HG02642 (cell line): ENCODE measurements around the gene A4GALT.
"Not testable (repeated sequence)": the region's sequence is repeated elsewhere in the genome, so short reads cannot be mapped to it uniquely, and the experiment has no call there.

ENCODE experiments used
- ATAC-seq: cut with Tn5 transposase; IDR thresholded peaks from one replicate; pipeline ENCODE4 v1.9.1; 2021; ENCODE audit warnings: mild to moderate bottlenecking; ENCODE audit not compliant: unreplicated experiment, poor library complexity

Gene A4GALT

DNA sequence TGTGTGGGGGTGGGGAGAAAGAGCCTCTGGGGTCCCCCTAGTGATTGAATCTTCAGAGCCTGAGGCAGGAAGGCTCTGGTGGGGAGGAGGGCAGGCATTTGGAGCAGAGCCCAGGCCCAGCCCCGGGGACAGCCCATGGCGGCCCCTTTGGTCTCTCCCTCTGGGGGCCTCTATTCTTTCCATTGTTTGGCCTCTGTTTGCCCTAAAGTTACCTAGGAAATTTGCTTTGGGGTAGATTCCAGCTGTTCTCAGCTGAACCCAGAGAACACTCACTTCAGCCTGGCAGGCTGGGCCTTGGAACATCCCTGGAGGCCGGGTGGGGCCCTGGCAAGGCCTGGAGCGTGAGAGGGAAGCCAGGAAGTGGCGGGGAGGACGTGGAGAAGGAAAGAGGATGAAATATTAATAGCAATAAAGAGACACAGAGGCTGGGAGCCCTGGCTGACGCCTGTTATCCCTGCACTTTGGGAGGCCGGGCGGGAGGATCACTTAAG lies 22.9 kb upstream of the A4GALT start:
- ATAC-seq, result no peak

- ATAC-seq, result no peak
Observed at GRCh38 chr22:42742940-42743339, 22.3 kb upstream of the A4GALT start.

GRCh38 chr22:42740320-42740719 lies 19.6 kb upstream of the A4GALT start:
- not testable (repeated sequence) for ATAC-seq

- ATAC-seq, result no peak
Observed at GRCh38 chr22:42734406-42734805, 13.7 kb upstream of the A4GALT start.

DNA sequence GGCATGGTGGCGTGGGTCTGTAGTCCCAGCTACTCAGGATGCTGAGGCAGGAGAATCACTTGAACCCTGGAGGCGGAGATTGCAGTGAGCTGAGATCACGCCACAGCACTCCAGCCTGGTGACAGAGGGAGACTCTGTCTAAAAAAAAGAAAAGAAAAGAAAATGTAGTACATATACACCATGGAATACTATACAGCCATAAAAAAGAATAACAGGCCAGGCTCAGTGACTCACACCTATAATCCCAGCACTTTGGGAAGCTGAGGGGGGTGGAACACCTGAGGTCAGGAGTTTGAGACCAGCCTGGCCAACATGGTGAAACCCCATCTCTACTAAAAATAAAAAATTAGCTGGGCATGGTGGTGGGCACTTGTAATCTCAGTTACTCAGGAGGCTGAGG lies 12.7 kb upstream of the A4GALT start:
- ATAC-seq, result not testable (repeated sequence)

DNA sequence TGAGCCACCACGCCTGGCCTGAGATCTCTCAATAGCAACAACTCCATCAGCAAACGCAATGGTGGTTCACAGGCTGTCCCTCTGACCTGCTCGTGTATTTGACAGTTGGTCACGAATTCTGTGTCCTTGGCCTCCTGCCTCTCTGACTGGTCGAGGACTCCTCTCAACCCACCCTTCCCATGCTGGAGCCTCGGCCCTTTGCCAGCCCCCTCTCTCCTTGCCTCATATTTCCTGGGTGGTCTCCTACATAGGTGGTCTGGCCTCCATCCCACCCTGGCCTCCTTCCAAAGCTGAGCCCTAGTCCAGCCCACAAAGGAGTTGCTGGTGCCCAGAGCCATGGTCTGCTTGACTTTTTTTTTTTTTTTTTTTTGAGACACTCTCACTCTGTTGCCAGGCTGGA lies 11.4 kb upstream of the A4GALT start:
- ATAC-seq, result no peak

DNA sequence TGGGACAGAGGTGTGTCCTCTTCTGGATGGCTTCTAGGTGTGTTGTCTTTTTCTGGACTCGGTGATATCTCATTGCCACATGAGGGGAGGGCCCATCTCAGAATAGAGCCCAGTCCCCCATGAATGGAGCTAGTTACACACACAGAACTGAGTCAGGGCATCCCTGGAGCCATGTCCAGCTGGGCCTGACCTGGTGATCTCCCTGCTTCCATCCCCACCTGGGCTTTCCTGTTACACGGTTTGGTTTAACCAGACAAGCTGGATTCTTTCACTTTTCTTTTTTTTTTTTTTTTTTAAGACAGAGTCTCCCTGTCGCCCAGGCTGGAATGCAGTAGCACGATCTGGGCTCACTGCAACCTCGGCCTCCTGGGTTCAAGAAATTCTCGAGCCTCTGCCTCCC lies 6.1 kb upstream of the A4GALT start:
- ATAC-seq, result no peak

DNA sequence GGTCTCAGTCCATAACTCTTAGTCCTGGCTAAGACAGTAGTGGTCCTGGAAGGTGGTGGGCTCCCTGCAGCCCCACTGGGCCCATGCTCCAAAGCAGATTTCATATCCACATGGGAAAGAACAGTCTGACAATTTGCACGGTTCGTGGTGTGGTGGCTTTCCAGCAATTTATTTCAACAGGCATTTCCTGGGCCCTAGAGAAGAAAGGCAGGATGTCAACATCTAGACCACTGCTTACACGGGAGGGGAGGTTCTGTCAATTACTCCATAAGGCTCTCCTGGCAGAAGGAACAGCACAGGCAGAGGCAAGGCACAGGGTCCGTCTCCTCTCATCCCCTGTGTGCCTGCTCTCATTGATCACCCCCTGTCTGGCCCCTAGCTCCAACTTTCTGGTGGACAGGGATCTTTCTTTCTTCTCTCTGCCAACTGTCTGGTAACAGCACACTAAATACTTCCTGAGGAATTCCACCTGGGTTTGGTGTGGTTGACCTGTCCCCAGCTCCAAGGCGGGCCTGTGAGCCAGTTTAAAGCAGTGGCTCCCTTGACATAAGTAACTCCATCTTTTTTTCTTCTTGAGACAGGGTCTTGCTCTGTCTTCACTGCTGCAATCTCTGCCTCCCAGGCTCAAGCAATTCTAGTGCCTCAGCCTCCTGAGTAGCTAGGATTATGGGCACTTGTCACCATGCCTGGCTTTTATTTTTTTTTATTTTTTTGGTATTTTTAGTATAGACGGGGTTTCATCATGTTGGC lies 5.1 kb upstream of the A4GALT start:
- ATAC-seq, result no peak

GRCh38 chr22:42724062-42724461 lies 3.4 kb upstream of the A4GALT start:
- ATAC-seq, result no peak

- ATAC-seq, result no peak
Observed at GRCh38 chr22:42721045-42721434, 370 bp upstream of the A4GALT start.

GRCh38 chr22:42719656-42720262 lies 911 bp downstream of the A4GALT start:
- ATAC-seq, result peak; percentile 4

DNA sequence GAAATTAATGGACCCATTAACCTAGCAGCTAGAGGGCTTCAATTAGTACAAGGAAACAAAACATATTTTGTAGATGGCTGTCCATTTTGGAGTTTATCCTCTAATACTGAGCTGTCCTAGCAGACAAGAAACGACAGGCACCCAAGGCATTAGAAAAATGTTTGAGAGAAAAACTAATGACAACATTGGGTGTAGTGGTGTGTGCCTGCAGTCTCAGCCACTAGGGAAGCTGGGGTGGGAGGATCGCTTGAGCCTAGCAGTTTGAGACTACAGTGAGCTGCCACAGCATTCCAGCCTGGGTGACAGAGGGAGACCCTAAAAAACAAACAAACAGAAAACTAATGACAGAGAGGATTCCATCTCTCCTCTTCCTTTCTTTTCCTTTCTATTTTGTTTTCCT lies 1.5 kb downstream of the A4GALT start:
- ATAC-seq, result no peak

DNA sequence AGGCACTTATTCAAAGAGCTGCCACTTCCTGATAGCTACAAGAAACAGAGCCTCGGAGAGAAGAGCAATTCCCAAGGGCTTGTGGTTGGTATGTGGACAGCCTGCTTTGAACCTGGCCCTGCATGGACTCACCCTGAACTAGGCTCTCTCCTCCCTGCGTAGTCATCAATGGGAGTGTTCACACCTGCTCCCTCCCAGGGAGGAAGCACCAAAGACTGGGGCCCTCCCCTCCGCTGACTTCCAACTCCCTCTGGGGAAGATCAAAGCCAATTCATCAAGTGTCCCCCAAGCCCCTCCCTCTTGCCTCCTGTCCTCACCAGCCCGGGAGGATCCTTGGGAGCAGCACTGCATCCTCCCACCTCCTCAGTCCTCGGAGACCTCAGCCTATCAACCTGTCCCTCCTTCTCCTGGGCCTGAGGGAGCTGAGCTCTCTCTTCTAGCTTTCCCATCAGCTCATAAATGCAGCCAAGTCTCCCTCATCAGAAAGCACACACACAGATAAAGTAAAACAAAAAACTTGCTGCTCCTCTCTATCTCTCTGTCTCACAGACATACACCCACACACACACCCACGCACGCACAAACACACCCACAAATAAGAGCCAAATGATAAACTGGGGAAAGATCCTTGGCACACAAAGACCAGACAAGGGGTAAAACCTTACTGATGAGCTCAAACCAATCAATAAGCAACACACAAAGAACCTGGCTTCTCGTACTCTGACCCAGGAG lies 3.3 kb downstream of the A4GALT start:
- peak; percentile 22 for ATAC-seq

DNA sequence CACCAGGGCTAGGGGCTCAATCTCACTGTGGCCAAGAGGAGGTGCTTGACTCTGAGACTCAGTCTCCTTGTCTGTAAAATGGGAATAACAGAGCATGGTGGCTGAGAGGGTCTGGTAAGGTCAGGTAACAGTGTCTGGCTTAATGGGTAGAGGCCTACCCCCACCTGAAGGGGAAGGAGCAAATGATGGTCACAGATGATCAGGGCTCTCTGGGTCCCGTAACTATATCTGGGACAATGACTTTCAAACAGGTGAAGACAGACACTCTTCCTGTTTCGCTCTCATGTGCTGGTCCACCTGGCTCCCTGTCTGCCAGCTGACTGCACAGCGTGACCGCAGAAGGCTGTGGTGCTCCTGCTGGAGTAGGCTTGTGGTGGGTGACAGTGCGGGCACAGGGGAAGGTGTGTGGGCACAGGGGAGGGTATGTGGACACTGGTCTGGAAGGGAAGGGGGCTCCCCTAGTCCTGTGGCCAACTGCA lies 4.0 kb downstream of the A4GALT start:
- peak; percentile 46 for ATAC-seq

DNA sequence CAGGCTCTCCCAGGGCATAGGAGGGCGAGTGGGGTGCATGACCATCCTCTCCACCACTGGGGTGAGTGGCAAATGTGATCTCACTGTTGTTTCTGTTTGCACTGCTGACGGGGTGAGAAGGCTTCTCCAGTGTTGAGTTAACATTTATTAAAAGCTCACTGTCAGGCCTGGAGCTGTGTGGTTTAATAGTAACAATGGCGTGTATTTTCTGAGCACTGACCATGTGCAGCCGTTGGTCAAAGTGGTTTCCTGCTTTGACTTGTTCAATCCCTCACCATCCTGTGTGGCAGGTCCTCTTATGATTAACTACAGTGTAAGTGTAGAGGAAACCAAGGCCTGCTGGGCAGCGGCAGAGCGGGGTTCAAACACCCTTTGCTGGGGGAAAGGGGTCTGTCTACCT lies 4.4 kb downstream of the A4GALT start:
- peak; percentile 22 for ATAC-seq

DNA sequence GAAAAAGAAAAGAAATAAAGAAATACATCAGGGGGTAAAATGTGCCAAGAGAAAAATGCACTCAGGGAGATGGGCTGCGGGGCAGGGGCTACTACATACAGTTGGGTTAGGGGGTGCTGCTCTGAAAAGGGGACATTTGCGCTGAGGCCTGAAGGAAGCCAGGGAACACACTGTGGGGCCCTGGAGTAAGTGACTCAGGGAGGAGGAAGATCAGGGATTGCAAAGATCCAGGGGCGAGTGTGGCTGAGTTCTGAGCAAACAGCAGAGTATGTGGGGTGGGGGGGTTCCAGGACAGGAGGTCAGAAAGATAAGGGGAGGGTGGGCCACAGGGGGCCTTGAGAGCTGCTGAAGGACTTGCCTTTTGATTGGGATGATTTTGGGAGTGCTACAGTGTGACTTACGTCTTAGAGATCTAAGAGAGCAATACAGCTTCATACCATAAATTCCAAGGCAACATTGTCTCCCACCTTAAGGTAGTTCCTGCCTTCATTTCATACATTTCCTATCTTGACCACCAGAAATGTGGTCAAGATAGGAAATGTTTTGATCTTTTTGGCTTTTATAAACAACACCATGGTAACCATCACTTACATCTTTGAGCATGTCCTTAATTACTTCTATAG lies 5.8 kb downstream of the A4GALT start:
- no peak for ATAC-seq

- ATAC-seq, result no peak
Observed at GRCh38 chr22:42714308-42714707, 6.4 kb downstream of the A4GALT start.

DNA sequence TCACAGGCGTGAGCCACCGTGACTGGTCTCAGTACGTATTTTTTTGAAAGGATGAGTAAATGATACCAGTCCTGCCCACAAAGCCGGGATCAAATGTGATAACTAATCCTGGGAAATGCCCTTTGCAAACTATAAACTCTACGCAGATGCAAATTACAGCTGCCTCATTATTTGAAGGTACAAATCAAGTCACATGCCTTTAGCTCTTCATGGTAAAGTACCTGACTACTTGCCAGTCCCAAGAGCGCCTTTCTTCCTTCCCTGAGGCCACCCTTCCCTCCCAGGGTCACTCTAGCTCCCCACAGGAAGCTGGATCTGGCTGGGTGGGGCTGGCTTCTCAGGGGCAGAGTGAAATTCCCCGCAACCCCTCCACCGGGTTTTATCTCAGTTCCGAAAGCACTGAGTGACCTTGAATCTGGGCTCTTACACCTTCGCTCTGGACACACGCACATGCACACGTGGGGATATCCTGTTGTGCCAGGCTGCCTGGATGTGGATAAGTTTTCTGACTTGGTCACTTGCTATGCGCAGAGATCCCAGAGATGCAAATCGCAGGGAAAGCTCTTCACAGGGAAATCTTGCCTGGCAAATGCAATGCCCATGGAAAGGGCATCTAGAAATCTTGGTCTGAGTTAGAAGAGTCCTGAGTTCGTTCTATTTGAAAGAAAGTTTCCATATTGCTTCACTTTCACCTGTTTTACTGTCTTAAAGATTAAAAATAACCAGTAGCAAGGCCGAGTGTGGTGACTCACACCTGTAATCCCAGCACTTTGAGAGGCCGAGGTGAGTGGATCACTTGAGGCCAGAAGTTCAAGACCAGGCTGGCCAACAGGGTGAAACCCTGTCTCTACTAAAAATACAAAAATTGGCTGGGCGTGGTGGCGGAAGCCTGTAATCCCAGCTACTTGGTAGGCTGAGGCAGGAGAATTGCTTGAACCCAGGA lies 8.5 kb downstream of the A4GALT start:
- no peak for ATAC-seq

- ATAC-seq, result no peak
Observed at GRCh38 chr22:42711281-42711731, 9.4 kb downstream of the A4GALT start.

DNA sequence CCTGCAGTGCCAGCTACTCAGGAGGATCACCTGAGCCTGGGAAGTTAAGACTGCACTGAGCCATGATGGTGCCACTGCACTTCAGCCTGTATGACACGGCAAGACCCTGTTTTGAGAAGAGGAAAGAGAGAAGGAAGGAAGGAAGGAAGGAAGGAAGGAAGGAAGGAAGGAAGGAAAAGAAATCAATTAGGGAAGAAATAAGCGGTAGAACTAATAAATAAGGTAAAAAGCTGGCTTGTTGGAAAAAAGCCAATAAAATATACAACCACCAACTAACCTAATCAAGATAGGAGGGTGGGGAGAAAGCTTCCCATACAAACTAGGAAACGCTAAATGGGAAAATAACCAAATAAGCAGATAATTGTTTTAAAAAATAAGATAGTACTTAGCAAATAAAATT lies 12.3 kb downstream of the A4GALT start:
- ATAC-seq, result no peak
